Stimulated activated CD4-positive, alpha-beta T cell treated with anti-CD3 and anti-CD28 coated beads, Interleukin-1b, Interleukin-23, amount 100 ng/mL, for 4 hours (primary cell): ENCODE measurements around the gene USP32.

Experiments
- DNase-seq, 2 donors: peaks; one replicate each; pipeline ENCODE4 v3.0.0-alpha.2; 2020; ENCODE audit warnings: low read depth in 2 of 2

USP32 gene

DNA sequence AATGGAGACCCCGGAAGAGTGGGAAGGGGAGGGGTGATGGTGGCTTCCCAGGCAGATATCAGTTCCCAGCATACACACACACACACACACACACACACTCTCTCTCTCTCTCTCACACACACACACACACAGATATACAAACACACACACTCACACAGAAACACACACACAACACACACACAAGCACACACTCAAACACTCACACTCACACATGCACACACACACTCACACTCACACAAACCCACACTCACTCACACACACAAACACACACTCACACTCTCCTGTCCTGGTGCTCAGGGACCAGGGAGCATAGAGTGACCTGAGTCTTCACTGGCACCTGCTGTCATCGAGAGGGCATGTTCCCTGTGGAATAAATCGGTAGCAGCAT, 236.5 kb downstream of the USP32 start:
- DNase-seq = no peak

GRCh38 chr17:60154616-60155426, 237.1 kb downstream of the USP32 start:
- no peak for DNase-seq

DNA sequence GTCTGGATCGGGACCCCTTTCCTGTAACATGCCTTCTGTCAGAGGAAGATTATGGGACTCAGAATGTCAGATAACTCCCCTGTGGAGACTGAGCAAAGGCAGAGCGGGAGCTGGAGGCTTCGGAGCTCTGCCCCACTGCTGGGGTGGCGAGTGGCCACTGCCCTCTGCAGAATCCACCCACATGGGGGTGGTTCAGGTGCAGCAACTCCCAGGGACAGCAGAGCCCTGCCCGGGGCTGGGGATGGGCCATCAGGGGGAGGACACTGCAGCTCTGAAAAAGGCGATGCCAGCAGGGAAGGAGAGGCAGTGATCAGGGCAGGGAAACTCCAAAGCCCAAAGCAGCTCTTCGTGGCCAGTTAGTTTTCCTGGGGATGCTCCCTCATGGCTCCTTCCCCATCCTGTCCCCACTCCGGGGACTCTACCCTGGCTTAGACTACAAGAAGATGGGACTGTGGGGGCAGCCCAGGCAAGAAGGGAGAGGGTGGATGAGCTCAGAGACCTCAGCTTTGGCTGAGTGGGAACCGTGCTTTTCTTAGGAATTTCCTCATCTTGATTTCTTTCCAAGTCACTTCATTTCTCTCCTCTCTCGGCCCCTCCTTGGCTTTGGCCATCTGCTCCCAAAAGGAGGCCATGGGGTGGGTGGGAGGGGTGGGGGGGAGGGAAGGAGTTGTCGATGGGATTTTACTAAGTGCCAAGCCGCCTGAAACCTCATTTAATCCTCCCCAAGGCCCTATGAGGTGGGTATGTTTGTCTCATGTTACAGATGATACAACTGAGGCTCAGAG, 238.1 kb downstream of the USP32 start:
- DNase-seq = no peak

DNA sequence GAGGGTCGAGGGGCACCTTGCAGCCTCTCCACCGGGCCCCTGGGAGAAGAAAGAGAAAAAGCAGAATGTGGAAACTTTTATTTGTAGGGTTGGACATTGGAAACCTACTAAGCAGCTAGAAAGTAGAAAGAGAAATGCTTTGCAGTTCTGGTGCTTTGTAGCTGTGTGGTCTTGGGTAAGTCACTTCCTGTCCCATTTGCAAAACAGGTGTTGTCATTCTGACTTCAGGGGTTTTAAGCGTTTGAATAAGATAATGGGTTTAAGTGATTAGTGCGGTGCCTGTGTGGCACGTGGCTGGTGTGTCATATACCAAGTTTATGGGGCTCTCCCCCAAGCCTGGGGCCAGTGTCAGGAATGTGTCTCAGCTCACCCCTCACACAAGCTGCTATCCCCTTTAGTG, 240.6 kb downstream of the USP32 start:
- no peak for DNase-seq

GRCh38 chr17:60149691-60150582, 242.0 kb downstream of the USP32 start, which contains the start of gene CA4:
TSS of gene CA4 (plus strand) at chr17:60149973. CDS start at chr17:60150035, 62 bp downstream.
- DNase-seq = no peak

- no peak for DNase-seq
Observed at GRCh38 chr17:60148373-60148772, 243.6 kb downstream of the USP32 start.

GRCh38 chr17:60147553-60148223, 244.2 kb downstream of the USP32 start:
- DNase-seq = no peak

GRCh38 chr17:60146206-60146605, 245.7 kb downstream of the USP32 start:
- no peak for DNase-seq

DNA sequence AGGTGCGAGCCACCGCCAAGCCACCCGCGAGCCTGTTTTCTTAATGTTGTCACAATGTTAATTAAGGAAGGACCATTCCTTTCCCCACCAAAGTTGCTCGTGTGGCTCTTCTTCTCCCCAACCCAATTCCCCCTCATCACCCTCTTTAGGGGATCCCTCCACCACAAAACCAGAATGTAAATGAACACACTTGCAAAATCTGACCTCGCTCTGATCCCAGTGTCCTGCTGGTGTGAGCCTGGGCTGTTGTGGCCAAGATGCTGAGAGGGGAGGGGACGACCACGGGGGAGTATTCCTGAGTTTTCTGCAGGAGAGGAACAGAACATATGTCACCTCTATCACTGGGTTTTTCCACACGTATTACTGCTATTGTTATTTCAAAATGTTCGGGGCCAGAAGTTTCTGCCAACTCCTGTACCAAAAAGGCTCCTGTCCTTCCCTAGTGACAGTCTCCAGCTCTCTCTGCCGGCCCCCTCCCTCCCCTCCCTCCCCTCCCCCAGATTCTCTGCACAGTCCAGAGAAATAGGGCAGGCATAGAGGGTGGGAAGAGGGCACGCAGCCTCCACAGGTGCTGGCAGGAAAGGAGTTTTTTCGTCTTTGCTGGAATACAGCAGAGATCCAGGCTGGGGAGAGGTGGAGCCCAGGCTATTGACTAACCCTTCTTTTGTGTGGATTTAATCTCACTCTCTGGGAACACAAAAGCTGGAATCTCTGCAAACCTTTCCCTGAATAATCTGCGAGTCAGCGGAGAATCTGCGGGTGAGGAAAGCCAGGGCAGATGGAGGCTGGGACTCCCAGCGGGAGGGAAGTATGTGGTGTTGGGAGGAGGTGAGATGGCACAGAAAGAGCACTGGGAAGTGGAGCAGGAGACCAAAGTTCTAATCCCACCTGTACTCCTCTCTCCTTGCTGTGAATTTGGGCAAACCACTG, 246.7 kb downstream of the USP32 start:
- no peak for DNase-seq

GRCh38 chr17:60142872-60143499, 248.9 kb downstream of the USP32 start:
- peak; percentile 61 to 73 for DNase-seq

DNA sequence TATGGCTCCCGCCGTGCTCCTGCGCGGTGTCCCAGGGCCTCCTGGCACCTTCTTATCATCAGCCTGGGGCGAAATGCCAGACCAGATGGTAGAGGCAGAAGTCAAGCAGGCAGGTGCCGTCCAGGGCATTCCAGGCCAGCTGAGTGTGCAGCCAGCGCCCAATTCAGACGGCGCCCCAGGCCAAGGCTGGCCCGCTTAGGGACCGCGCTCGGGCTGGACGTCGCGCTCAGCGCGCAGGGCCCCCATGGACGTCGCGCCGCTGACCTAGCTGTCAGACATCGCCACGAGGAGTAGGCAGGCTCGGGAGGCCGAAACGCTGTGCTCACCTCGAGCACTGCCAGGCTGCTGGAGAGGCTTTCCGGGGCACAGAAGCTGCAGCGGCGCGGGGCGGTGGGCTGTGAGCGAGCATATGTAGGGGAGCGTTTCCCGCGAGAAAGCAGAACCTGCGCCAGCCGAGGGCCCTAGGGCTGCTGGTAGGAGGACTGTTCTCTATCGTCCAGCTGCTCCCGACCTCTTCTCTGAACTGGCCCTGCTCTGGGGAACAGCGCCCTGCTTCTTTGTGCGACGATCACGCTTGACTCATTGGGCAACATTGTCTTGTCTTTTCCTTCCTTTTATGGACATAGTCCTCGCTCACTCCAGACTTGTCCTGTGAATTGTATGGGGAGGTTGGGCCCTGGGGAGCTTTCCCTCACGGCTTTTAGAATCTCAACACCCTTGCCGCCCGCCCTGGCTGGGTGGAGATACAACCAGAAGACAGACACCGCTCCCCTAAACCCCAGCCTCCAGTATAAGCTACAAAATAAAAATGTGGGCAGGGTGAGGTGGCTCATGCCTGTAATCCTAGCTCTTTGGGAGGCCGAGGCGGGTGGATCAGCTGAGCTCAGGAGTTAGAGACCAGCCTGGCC, 250.6 kb downstream of the USP32 start:
- no peak for DNase-seq

DNA sequence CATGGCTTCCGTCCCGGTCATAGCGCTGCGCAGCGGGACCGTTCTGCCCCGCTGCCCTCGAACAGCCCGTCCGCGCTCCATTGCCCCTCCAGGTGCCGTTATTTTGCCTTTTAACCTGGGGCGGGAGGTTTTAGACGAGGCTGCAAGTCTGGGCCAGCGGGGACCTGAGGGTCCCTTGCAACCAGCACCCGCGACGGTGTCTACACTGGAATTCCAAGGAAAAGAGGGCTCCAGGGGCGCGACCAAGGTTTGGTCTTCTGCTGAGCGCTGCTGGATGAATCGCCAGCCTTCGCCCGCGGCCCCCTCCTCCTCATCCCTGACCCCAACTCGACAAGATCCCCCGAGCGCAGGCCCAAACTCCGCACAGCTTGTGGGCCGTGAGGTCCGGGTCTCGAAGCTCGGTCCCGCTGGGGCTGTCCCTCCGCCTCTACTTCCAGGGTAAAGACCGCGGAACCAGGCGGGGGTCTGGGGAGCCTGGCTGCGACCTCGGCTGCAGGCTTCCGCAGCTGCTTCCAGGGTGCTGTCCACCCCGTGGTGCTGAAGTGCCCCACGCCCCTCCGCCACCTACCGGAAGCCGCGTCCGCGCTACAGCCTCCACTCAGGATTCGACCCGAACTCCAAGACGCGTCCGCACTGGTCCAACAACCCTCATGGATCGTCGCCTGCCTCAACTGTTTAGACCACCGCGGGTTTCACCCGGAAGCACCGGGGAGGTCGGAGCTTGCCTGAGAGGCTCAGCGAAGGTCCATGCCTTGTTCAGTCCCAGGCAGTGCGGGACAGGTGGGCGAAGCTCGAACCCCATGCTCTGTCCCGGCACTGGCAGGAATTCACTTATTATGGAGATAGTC, 252.3 kb downstream of the USP32 start:
- DNase-seq = peak; percentile 26 to 59

DNA sequence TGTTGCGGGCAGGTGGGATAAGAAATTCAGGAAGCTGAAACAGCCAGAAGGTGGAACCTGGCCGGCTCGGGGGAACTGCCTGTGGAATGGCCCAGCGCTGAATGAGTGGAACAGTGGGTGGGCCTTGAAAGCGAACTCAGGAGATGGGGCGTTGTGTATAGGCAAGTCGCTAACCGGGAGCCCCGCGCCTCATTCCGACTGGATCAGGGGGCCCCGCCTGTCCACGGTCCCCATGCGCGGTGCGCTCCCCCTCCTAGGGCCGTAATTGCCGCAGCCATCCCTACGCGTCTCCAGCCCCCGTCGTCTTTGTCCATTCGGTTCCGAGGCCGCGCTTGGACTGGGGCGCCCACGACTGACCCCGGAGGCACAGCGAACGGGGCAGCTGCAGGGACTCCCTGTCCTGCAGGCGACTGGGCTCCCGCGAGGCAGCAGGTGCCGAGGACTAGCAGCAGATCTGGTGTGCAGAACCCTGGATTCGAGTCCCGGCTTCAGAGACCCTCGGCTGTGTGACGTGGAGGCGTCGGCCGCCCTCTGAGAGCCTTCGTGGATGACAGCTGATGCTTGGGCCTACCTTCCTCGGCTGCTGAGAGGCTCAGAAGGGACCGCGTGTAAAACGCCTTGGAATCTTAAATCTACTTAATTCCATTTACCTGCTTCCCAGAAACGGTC, 253.0 kb downstream of the USP32 start:
- DNase-seq = no peak

DNA sequence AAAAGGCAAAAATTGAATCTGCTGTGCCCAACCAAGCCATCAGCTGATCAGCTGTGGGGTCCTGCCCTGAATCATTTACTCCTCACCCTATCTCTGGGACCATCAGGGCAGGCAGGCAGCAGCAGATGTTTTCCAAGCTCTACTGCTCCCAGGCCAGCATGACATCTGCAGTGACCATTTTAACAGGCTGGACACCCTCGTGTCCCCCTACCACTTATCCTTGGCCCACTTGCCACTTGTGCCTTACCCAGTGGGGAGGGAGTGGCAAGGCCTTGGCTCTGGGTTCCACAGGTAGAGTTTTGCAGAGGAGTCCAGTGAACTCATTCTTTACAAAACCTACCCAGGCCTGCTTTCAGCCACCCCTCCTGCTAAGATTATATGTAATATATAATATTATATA, 254.2 kb downstream of the USP32 start:
- DNase-seq = no peak

DNA sequence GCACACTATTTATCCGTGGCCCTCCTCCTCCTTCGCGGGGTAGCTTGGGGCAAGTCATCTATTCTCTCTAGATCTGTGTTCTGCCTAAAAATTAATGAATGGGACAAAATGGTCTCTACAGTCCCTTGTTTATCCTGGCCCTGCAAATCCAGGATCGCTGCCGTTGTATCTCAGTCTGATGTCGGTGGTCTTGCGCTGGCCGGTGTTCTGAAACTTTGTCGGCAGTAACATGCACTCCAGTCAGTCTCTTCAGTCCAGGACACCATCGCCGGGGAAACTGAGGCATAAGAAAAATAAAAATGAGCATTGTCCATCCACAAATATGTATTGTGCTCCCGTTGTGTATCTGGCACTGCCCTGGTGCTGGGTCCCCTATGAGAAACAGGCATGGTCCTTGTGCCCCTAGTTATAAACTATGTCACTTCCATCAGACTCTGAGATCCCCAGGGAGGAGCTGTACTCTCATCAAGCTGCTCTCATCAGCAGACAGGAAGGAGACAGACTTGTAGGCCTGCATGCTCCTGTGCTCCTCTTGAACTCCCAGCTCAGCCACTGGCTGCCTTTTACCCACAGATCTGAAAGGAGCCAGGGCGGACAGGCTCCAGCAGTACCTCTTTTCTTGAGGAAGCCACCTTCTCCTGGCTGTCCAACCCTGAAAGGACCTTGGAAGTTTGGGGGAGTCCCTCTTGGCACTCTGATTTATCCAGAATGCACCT, 255.8 kb downstream of the USP32 start:
- no peak for DNase-seq

DNA sequence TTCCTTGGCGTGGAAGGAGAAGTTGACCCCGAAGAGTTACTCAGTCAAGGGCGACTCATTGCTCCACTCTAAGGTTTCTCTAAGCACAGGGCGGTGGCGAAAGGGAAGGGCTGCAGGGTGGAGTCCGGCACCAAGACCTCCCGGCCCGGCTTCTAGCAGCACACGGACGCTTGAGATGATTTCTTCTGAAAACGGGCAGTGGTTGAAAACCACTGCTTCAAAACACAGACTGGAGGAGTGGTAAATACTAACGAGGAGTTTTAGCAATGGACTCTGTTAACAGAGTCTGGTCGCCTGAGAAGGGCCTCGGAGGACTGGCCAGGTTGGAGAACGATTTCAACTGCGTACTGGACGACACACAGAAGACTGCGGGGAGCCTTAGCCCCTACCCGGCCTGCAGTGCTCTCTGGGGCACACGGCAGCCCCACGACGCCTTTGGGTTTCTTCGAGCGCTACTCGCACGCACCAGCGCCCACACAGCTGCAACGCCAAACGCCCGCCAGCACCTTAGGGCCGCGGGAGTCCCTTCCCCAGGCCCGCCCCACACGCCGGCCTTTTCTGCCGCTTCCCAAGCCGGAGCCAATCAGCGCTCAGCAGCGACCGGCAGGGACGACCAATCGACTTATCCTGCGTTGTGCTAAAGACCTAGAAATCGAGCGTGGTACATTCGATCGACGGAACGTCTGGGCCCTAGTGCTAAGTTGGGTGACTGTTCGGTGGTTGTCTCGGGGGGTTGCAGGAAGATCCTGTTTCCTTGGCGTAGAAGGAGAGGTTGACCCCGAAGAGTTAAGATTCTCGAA, 256.6 kb downstream of the USP32 start:
- DNase-seq = peak; percentile 62 to 71
